Suprapubic skin (tissue), 3 donors: ENCODE data around the gene RHOB.

ENCODE experiments used
- CTCF ChIP-seq, 2 donors: fragments of 200-600 bp in 1 of 2; fragments of 450-650 bp in 1 of 2; sonication (generic) in 1 of 2; IDR thresholded peaks; one replicate each; pipeline ENCODE4 v1.5.1; 2016 to 2019; ENCODE audit warnings: antibody characterized with exemption in 2 of 2, mild to moderate bottlenecking in 1 of 2, moderate library complexity in 1 of 2
- POLR2A ChIP-seq, 2 donors: fragments of 450-650 bp; IDR thresholded peaks; one replicate each; pipeline ENCODE4 v1.6.1; 2017; ENCODE audit warnings: antibody characterized with exemption in 2 of 2, mild to moderate bottlenecking in 2 of 2, moderate library complexity in 2 of 2

DNA sequence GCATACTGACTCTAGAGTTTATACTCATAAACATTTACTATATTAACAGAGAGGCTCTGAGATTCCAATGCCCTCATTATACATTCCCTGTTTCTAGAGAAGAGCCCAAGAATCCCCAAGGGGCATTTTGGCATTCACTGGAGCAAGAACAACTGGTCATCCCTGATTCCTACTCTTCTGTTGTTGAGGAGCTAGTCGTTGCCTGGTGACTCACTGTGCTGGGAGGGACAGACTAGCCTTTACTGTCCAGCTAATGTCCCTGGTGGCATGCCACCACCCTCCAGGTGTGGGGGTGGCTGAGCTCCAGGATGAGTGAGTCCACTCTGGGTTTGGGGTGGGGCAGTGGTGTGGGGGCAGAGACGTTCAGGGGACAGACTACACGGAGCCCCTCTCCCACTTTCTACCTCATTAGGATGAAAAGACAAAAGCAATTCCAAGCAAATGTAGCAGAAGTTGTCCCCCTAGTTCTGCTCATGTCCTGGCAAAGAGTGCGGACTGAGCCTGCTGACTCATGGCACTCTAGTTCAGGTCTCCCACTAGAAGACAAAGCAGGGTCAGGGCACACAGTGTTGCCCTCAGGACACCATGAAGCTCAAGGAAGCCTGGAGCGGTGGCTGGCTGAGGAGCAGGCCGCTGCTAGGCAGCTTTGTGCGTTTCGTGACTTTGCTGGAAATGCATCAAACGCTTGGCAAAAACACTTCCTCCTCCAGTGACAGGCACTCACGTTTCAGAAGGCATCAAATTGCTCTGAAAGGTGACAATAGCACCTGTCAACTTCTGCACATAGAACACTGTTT is 49.4 kb downstream of the RHOB start:
- no peak for TF ChIP-seq POLR2A (IDR thresholded peaks at IDR 0.05)
- no peak for TF ChIP-seq CTCF (IDR thresholded peaks at IDR 0.05)
